ENCODE data around the gene MRTFA. TPM values are rescaled to one million over a fixed set of nuclear protein-coding genes. Genes with fewer than 3 reads are reported as not detected.
"Not testable (repeated sequence)": the region's sequence is repeated elsewhere in the genome, so short reads cannot be mapped to it uniquely, and the experiment has no call there.

The MRTFA gene
- total RNA-seq, 4 donors from 2014 or later: 36.3 to 98.2 (median 78.1) TPM

DNA sequence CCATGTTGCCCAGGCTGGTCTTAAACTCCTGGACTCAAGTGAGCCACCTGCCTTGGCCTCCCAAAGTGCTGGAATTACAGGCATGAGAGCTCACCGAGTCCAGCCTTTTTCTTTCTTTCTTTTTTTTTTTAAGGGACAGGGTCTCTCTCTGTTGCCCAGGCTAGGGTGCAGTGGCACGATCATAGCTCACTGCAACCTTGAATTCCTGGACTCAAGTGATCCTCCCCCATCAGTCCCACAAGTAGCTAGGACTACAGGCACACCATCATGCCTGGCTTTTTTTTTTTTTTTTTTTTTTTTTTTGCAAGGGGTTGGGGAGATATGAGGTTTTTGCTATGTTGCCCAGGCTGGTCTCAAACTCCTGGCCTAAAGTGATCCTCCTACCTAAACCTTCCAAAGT, 78.5 kb downstream of the MRTFA start:
- DNase-seq: no peak
- Histone ChIP-seq H3K9me3 (no peaks in the 10 kb centered on the region), H3K36me3 (no peaks in the 10 kb centered on the region), H3K27me3 (no peaks in the 10 kb centered on the region), H3K4me3 (no peak overlapping the region), H3K4me1 (no peaks in the 10 kb centered on the region), H3K27ac (no peak overlapping the region)
- TF ChIP-seq POLR2A (IDR thresholded peaks at IDR 0.05): no peak
- TF ChIP-seq, protein P1, sequence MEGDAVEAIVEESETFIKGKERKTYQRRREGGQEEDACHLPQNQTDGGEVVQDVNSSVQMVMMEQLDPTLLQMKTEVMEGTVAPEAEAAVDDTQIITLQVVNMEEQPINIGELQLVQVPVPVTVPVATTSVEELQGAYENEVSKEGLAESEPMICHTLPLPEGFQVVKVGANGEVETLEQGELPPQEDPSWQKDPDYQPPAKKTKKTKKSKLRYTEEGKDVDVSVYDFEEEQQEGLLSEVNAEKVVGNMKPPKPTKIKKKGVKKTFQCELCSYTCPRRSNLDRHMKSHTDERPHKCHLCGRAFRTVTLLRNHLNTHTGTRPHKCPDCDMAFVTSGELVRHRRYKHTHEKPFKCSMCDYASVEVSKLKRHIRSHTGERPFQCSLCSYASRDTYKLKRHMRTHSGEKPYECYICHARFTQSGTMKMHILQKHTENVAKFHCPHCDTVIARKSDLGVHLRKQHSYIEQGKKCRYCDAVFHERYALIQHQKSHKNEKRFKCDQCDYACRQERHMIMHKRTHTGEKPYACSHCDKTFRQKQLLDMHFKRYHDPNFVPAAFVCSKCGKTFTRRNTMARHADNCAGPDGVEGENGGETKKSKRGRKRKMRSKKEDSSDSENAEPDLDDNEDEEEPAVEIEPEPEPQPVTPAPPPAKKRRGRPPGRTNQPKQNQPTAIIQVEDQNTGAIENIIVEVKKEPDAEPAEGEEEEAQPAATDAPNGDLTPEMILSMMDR (IDR thresholded peaks at IDR 0.05): no peak

DNA sequence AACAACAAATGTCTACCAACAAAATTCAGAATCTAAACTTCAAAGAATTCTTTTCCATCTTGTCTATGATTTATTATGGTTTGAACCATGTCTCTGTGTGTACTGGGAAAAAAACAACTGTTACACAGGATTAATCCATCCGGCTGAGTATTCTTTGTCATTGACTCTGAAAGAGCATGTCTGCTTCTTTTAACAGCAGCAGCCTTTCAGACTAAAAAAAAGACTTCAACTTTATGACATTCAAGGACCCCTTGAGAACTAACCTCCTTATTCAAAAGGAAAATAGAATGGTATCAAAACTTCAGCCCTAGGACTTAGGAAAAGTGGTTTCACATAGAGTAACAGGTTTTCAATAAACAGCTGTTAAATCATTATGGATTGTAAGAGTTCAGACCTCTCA, 79.9 kb downstream of the MRTFA start:
- Histone ChIP-seq H3K4me3 (no peak overlapping the region), H3K27ac (no peak overlapping the region), H3K9me3 (no peaks in the 10 kb centered on the region), H3K27me3 (no peaks in the 10 kb centered on the region), H3K4me1 (no peaks in the 10 kb centered on the region), H3K36me3 (peaks cover 0 to 7% (median 0%) of the 10 kb centered on the region in 3 donors)
- no peak for DNase-seq
- TF ChIP-seq, protein P1 (IDR thresholded peaks at IDR 0.05): no peak
- TF ChIP-seq POLR2A (IDR thresholded peaks at IDR 0.05): no peak

DNA sequence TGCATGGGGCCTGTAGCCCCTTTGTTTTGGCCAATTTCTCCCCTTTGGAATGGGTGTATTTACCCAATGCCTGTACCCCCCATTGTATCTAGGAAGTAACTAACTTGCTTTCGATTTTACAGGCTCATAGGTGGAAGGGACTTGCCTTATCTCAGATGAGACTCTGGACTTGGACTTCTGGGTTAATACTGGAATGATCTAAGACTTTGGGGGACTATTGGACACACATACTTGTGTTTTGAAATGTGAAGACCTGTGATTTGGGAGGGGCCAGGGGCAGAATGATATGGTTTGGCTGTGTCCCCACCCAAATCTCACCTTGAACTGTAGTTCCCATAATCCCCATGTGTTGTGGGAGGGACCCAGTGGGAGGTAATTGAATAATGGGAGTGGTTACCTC, 82.5 kb downstream of the MRTFA start:
- not testable (repeated sequence) for H3K27me3 ChIP-seq, H3K4me1 ChIP-seq, H3K27ac ChIP-seq, DNase-seq, H3K9me3 ChIP-seq, H3K4me3 ChIP-seq
- peaks cover 0 to 16% (median 0%) of the 10 kb centered on the region in 3 donors for H3K36me3 ChIP-seq

- H3K27ac ChIP-seq: no peak overlapping the region
- TF ChIP-seq, protein P1 (IDR thresholded peaks at IDR 0.05): no peak
- no peak for TF ChIP-seq POLR2A (IDR thresholded peaks at IDR 0.05)
- H3K4me3 ChIP-seq: no peak overlapping the region
- DNase-seq: no peak
- no peaks in the 10 kb centered on the region for H3K27me3 ChIP-seq
- no peaks in the 10 kb centered on the region for H3K4me1 ChIP-seq
- H3K36me3 ChIP-seq: peaks cover 0 to 16% (median 0%) of the 10 kb centered on the region in 3 donors
- no peaks in the 10 kb centered on the region for H3K9me3 ChIP-seq
Measured at GRCh38 chr22:40553014-40553554, 83.4 kb downstream of the MRTFA start.

- Histone ChIP-seq H3K4me3 (no peak overlapping the region), H3K9me3 (no peaks in the 10 kb centered on the region), H3K4me1 (no peaks in the 10 kb centered on the region), H3K36me3 (peaks cover 0 to 21% (median 0%) of the 10 kb centered on the region in 3 donors), H3K27me3 (no peaks in the 10 kb centered on the region), H3K27ac (no peak overlapping the region)
- no peak for TF ChIP-seq POLR2A (IDR thresholded peaks at IDR 0.05)
- TF ChIP-seq, protein P1 (IDR thresholded peaks at IDR 0.05): no peak
- no peak for DNase-seq
Measured at GRCh38 chr22:40552070-40552469, 84.4 kb downstream of the MRTFA start.

DNA sequence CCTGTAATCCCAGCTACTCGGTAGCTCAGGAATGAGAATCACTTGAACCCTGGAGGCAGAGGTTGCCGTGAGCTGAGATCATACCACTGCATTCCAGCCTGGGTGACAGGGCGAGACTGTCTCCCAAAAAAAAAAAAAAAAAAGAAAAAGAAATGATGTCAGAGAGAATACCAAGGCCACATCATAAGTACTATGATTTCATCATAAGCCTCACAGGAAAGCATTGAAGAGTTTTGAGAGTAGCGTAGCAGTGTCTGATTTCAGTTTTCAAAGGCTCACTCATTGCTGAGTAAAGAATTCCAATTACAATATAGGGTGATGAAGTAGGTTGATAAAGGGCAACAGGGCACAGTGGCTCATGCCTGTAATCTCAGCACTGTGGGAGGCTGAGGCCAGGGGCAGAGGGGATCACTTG, 88.8 kb downstream of the MRTFA start:
- no peak for DNase-seq
- no peak for TF ChIP-seq POLR2A (IDR thresholded peaks at IDR 0.05)
- TF ChIP-seq, protein P1 (IDR thresholded peaks at IDR 0.05): no peak
- Histone ChIP-seq H3K27me3 (no peaks in the 10 kb centered on the region), H3K4me1 (no peaks in the 10 kb centered on the region), H3K9me3 (no peaks in the 10 kb centered on the region), H3K27ac (no peak overlapping the region), H3K36me3 (peaks cover 0 to 21% (median 0%) of the 10 kb centered on the region in 3 donors), H3K4me3 (no peak overlapping the region)
